Inferior parietal cortex (tissue), 1 donor: ENCODE data around the gene BACE1-AS.

Source experiments
- DNase-seq: peaks from one replicate; pipeline ENCODE4 v3.0.0-alpha.2; 2016; ENCODE audit errors: extremely low spot score

Gene BACE1-AS

DNA sequence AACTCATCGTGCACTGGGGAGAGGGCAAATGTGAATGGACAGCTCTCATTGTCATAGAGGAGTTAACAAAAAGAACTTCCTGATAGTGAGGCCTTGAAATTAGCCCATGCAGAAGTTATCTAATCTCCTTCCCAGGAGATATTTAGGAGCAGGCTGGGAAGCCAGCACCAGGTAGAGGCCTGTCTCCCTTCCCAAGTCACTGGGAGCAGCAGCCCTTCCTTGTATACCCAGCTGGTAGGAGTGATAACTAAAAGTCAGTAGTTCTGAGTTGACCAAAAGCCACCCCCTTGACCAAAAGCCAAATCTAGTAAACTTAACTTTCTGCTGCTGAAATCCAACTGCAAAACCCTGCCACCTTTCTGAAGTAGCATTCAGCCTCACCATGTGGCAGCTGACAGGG is 1.4 kb upstream of the BACE1-AS start:
- no peak for DNase-seq

DNA sequence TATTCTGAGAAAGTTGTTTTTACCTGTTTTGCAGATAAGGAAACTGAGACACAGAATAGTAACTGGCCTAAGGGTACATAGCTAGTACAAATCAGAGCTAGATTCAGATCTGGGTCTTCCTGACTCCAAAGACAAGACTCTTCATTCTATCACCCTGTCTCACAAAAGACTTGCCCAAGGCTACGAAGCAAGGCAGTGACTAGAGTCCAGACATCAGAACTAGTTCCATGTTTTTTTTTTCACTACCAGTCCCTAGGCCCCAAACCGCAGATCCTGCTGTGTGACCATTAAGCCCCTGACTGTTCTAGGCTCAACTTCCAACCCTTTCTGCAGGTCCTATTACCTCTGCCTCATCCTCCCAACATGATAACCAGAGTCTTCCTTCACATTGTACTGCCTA is 1.5 kb downstream of the BACE1-AS start:
- no peak for DNase-seq

- DNase-seq: peak; percentile 74
These were observed 4.4 kb downstream of the BACE1-AS start for GRCh38 chr11:117295438-117296137.

GRCh38 chr11:117296881-117297280 is 5.7 kb downstream of the BACE1-AS start:
- DNase-seq: no peak

DNA sequence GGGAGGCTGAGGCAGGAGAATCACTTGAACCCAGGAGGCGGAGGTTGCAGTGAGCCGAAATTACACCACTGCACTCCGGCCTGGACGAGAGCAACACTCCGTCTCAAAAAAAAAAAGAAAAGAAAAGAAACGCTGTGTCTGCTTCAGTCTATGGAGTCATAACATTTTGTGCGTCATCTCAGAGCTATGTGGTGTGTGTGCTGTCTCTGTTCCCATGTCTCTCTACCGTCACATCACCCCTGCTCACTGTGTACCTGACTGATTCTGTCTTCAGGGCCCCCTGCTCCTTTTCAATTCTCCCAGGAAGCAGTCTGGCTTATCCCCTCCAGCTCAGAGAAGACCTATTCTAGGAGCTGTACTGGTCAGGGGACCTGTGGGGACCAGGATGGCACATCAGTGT is 7.0 kb downstream of the BACE1-AS start:
- DNase-seq: no peak

- DNase-seq: no peak
These were observed 8.5 kb downstream of the BACE1-AS start for GRCh38 chr11:117299351-117300282.

DNA sequence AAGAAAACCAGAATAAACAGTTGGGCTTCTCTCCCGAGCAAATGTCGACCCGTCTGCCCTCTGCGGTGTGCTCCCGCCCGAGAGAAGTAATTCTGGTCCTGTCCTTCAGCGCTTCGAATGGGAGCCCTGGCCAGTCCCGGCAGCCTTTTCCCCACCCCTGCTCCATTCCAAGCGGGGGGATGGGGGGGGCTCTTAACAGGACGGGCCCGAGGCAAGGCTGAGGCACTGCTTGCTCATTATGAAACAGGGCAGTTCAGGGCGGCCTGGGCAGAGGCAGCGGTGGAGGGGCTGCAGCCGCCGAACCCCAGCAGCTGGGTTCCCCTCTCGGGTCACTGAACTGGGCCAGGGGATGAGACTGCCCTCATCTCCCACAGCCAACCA is 9.1 kb downstream of the BACE1-AS start:
- DNase-seq: no peak

- peak; percentile 67 for DNase-seq
These were observed 9.6 kb downstream of the BACE1-AS start for GRCh38 chr11:117300773-117301172.

DNA sequence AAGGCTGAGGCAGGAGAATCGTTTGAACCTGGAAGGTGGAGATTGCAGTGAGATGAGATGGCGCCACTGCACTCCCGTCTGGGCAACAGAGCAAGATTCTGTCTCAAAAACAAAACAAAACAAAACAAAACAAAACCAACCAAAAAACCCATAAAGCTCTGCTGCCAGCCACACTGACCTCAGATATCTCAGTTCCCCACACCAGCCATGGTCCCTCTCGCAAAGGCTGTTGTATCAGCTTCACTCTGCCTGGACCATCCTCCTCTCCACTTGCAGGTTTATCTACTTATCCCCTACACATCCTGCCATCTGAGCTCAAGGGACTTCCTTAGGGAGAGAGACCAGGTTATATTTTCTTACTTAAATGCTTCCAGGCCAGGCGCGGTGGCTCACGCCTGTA is 11.1 kb downstream of the BACE1-AS start:
- no peak for DNase-seq

- no peak for DNase-seq
These were observed 12.0 kb downstream of the BACE1-AS start for GRCh38 chr11:117303101-117303500.

DNA sequence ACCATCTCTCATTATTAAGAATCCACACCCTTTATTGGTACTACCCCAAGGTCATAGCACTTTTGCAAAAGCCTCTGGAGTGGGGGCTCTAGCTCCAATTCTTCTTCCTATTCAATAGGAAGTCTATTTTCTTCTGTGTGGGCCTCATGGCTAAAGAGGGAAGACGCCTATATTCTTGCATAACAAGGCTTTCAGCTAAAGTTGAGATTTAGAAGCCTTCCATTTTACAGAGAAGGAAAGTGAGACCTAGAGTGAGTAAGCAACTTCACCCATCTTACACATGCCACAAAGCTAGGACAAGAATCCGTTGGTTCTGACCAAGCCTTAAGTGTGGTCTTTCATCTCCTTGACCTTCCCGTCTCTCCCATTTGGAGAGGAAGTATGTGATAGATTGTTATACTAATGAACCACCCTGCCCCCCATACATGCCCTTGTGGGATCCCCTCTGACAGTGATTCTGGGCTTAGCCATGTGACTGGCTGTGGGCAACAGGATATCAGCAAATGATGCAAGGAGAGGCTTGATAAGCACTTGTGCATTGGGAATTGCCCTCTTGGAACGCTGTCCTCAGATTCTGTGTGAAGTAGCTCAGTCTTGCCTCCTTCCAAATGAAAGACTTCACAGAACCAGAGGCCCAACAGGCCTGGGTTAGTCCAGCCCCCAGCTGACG is 12.6 kb downstream of the BACE1-AS start:
- no peak for DNase-seq

DNA sequence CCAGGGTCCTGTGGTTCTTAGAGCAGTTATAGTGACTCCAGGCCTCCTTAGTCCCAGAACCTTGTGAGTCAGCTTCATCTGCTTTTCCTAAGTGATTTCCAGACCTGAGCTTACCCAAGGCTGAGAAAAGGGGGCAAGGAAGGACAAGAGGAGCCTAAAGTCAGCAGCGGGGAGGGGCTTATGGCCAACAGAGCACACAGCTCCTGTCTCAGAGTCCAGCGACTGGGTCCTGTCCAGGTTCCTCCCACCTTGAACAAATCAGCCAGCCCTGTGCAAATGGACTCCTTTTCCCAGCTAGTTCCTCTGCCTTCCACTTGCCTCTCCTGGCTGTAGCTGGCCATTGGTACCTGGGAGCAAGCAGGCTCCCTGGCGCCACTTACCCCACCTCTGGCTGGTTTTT is 14.0 kb downstream of the BACE1-AS start:
- no peak for DNase-seq

- DNase-seq: no peak
These were observed 18.2 kb downstream of the BACE1-AS start for GRCh38 chr11:117309310-117309709.

- no peak for DNase-seq
These were observed 21.9 kb downstream of the BACE1-AS start for GRCh38 chr11:117313091-117313490.

DNA sequence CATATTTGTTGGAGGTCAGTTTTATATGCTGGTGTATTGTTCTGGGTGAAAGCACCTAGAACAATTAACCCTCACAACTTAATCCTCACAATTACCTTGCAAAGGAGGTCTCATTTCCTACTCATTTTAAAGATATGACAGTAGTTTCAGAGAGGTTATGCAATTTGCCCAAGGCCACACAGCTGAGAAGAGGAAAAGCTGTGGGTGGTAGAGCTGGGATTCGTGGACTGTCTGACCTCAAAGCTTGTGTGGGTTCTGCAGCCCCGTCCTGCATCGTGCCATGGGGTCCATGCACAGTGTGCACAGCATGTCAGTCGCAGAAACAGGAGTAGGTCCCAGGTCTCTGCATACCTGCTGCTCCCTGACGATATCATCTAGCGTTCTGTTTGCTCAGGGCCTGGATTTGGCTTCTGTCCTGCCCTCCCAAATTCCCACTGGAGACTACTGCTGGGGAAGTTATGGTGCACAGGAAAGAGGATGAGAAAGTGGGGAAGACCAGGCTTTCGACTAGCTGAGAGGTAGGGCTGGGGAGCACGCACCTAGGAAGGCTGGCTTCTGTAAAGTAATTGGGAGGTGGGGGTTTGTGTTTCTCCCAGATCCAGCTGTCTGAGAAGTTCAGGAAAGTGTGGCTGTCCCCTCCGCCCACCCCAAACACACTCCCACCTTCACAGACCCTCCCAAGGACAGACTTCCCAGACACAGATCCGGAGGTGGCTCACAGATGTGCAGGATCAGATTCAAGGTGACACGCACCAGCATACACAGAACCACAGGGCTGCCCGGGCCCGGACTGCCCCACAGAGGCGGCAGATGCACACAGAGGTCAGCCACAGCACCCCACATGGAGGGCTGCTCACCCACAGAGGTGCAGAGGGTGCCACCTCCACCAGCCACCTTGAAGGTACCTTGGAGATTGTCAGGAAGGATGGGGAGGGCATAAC is 23.0 kb downstream of the BACE1-AS start:
- no peak for DNase-seq

DNA sequence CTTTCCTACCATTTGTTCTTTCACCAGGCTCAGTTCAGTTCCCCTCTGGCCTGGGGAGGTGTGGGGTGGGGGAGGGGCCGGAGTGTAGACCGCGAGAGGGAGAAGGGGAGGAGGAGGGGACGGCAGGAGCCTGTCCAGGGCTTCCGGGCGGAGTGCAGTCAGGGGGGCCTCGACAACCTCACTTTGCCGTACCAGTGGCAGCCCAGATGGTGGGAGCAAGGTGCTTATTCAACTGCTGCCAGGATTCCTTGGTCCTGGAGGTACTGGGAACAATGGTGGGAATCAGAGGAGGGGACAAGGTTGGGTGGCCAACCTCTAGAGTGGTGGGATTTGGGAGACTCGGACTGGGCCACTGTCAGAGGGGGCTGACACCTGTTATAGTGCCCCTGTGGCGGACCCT is 23.7 kb downstream of the BACE1-AS start:
- DNase-seq: no peak

- no peak for DNase-seq
These were observed 24.4 kb downstream of the BACE1-AS start for GRCh38 chr11:117315285-117316196.

GRCh38 chr11:117316197-117316961 is 25.2 kb downstream of the BACE1-AS start, which contains the start of gene BACE1:
Gene BACE1 (minus strand): TSS chr11:117316256. CDS start chr11:117315795, 461 bp downstream.
- DNase-seq: peak; percentile 87

GRCh38 chr11:117318738-117319137 is 27.6 kb downstream of the BACE1-AS start:
- no peak for DNase-seq
